HG03159 (cell line): ENCODE results near the gene HSD17B2.

Experiments used
- ATAC-seq: cut with Tn5 transposase; IDR thresholded peaks from one replicate; pipeline ENCODE4 v1.9.1; 2021; ENCODE audit warnings: mild to moderate bottlenecking, moderate library complexity; ENCODE audit not compliant: unreplicated experiment

Gene HSD17B2

DNA sequence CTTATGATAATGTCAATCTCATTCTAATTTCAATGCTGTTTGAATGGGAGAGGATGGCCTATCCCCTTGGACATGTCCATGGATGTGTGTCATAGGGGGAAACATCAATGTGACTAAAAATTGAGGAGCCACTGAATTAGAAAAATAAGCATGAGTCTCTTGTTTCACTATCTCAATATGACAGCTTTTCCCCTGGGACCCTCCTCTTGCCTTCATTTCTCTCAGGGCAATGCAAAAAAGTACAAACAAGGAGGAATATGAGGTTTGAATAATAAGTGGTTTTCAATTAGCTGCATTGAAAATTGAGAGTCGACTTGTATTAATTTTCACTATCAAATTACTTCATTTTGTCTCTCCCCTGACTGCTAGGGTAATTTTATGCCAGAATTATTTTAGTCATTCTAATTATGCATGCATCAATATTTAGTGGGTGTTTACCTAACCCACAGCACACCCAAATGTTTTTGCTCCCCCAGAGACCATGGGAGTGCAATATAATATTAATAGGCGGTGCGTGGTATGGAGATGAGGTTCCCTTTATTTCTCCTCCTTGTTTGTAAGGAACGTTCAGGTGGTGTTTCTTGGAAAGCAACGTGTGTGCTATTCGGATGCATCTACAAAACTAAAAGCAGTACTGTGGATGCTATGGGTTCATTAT is 17.0 kb upstream of the HSD17B2 start:
- no peak for ATAC-seq

DNA sequence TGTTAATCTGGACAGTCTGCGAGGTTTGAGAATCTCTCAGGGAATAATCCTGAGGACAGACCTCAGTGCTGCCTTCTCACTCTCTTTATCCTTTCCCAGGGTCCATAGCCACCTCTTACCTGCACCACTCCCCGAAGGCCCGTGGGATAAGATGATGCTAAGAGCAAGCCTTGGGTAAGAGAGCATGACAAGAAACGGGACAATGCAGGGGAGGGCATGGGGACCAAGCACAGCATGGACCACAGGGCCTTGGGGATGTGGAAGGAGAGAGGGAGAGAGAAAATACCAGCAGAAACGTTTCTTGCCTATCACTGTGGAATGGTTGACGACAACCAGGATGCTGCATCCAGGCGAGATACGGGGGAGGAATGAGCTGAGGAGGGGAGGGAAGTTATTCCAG is 15.5 kb upstream of the HSD17B2 start:
- no peak for ATAC-seq

DNA sequence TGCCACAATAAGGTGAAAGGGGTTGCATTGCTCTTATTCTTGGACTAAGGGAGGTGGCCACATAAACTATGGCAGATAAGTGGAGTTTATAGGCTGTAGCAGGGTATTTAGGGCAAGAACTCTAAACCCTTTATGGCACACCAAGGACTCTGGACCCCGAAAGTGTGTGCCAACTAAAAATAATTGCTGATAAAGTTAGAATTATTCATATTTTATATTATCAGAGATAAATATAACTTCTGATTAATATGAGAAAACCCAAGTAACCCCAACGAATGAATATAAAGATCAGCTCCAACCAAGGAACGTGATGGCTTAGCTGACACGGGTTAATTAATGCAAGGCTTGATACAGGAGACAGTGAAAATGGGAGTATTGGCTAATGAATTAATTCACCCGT is 15.0 kb upstream of the HSD17B2 start:
- no peak for ATAC-seq

DNA sequence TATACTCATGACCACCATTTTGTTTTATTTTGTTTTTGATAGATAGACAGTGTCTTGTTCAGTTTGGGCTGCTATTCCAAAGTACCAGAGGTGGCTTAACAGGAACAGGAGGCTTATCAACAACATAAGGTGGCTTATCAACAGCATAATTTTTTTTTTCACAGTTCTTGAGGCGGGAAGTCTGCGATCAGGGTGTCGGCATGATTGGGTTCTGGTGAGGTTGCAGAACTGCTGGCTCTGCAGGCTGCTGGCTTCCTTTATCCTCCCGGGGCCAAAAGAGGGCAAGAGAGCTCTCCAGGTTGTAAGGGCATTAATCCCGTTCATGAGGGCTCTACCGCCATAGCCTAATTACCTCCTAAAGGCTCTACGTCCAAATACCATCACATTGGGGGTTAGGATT is 11.8 kb upstream of the HSD17B2 start:
- ATAC-seq, result no peak

DNA sequence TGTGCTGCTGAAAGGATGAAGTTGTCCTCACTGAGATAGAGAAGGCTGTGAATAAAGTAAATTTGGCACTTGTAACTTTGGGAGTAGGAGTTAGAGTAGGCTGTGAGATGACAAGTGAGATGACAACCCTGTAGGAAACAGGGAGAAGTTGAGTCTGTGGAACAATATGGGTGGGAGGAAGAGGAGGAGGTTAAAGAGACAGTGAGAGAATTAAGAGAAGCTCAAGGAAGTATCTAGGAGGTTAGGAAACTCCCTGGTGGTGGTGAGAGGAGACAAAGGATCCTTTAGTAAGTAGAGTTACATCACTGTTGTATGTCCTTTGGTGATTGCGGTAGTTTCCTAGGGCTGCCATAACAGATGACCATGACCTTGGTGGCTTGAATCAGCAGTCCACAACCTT is 10.7 kb upstream of the HSD17B2 start:
- no peak for ATAC-seq

DNA sequence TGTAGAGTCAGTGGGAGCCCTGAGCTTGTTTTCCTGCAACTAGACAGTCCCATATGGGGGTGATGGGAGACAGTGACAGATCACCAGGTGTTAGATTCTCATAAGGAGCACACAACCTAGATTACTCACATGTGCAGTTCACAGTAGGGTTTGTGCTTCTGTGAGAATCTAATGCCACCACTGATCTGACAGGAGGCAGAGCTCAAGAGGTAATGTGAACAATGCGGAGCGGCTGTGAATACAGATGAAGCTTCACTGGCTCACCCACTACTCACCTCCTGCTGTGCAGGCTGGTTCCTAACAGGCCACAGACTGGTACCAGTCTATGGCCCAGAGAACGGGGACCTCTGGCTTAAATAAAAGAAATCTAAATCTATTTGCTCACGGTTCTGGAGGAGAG is 10.2 kb upstream of the HSD17B2 start:
- ATAC-seq, result no peak

DNA sequence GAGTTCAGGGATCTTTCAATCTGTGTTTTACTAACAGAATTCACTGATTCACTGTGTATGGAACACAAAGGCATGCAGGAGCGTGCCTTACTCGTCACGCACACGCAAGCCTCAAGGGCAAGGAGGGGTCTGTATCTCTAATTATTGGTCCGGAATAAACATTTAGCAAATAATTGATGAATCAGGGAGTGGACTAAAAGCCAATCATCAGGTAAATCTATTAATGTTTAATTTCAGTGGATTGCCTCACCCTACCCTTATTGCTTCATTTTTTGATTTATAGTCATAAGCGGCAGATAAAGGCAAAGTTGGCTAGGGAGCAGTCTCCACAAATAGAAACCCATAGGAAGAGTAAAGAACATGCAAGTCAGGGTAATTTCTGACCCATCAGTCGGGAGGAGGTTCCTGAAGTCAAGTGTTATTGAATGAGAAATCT is 7.4 kb upstream of the HSD17B2 start:
- ATAC-seq, result no peak

DNA sequence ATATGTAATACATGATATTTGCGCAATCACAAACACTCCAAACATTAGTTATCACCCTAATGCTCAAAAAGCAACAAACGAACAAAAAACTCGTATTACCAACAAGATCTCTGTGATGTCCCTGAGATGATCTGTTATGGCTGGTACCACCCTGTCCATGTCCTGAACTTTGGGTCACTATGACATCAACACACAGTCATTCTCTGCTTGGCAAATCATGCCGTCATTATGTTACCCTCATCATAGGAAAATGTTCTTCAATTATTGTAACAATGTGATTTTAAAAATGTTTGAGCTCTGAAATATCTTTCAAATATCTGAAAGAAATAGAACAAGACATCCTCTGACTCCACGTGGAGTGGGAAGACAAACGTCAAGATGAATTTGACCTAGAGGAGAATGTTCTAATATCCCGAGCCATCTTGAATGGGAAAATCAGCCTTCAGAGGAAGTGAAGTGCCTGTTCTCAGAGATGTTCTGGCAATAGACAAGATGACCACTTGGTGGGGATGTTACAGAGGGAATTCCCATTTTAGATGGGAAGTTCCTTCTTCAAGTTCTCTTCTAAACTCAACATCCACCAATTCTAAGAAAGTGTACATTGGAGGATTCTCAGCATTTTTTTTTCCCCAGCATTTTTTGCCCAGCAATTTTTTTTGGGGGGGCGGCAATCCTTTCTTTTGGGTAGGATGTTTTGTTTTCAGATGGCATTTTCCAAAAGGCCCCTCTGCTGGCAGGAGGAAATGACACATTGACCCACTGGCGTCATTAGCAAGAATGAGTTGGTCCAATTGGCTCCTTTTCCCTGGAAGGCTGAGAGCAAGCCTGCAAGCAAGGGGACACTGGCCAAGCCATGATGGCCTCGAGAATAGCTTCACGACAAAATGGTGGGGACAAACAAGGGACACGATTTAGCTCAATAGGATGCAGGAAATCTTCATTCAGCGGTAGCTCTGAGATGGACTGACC is 3.7 kb upstream of the HSD17B2 start:
- ATAC-seq, result no peak

DNA sequence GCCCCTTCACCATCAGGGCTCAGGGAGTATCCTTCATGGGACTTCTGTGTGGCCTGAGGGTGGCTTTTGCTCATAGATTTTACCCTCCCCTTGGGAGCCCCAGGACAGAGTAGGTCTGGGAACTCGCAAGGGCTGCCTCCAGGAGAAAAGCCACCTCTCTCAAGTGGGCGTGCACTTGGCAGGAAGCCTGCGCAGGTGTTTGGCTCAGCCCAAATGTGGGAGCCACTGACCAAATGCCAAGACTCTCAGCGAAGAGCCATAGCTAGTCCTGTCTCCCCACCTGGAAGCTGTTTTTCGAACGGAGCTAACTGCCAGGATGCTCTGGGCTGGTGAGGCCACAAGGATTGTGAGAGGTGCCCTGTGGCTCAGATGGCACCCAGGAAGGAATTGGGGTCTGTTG is 2.0 kb upstream of the HSD17B2 start:
- no peak for ATAC-seq

DNA sequence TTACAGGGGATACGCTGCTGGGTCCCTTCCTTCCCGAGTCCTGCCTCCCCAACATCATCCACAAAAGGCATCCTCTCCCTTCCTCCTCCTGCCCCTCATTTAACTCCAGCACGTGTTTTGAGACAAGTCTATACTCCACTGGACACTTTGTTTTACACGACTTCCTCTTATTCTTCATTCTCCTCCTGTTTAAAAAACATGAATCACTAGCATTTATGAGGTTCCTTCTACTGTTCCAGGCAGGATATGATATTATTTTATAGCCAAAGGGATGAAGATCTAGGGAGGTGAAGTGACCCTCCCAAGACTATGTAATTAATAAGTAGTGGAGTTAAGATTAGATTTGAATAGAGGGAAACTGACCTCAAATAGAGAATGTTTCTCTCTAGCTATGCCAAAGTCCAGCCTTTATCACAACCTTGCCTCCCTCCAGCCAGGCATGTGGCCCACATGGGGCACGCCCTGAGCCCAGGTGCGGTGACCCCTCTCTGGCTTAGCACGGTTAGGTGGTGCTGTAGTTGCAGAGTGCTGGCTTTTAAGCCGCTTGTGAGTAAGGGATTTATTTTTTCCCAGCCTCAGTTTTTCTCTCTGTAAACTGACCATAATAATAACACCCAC is 1.3 kb upstream of the HSD17B2 start:
- no peak for ATAC-seq

DNA sequence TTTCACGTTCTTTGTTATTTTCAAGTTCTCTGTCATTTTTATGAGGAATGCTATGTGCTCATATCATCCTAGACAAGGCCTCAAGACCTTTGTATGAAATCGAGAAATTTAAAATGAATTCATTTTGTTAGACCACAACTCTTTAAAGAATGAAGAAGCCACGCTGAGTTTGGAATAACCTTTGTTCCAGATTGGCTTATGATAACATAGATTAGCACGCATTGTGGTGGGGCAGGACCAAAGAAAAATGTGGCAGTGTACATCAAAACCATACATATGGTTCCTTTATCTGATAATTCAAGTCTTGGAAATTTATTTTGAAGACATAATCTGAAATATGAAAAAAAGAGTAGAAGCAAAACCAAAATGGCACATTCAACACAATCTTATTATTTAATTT is 2.2 kb downstream of the HSD17B2 start:
- ATAC-seq, result no peak

DNA sequence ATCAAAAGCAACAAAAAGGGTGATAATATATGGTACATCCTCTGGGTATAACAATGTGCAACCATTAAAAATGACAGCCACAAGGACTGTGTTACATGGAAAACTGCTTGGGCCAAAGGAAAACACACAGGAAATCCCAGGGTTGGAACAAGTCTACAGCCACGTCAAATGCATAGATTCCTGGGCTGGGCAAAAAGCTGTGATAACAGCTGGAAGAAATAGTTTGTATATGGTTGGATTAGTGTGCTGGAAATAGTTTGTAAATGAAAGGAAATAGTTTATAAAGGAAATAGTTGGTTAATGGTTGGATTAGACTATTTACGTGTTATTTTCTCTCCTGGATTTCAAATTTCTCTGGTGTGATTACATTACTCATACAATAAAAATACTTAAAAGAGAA is 2.6 kb downstream of the HSD17B2 start:
- ATAC-seq, result no peak

DNA sequence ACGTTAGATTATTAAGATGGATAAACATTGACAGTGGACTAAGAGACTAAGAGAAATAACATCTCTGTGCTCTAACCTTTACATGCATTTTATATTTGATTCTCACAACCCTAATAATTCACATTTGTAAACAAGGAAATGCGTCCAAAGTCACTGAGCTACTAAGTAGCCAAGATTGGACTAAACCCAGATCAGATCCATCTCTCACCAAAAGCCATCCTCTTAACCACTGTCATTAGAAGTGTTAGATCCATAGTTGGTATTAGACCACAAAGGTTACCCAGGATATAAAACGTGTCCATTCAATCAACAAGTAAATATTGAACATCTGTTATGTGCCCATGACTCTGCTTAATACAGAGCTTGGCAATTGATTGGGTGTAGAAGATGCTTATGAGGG is 5.2 kb downstream of the HSD17B2 start:
- ATAC-seq, result no peak

DNA sequence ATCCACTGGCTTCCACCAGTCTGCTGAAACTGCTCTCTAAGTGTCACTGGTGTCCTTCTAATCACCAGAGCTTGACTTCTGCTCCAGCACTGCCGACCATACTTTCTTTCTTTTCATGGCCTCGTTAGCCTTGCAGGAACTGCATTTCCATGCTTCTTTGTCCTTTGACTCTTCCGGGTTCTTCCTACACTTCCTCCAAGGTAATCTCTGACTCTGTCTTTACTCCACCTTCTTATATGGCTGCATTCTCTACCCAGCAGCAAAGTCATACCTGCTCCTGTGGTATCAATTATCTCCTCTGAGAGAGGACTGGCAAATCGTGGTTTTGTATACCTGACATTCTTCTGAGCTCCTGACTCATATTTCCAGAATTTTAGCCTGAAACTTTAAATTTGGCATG is 6.5 kb downstream of the HSD17B2 start:
- no peak for ATAC-seq

DNA sequence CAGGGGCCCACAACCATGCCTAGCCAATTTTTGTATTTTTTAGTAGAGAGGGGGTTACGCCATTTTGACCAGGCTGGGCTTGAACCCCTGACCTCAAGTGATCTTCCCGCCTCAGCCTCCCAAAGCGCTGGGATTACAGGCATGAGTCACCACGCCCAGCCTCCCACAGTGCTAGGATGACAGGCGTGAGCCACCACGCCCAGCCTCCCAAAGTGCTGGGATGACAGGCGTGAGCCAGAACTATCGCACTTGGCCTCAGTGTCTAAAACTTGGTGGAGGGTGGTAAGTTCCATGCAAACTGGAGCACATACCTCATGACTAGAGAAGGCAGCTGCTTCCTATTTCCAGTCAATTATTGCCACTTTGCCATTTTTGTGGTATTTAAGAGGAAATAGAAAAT is 7.1 kb downstream of the HSD17B2 start:
- no peak for ATAC-seq

DNA sequence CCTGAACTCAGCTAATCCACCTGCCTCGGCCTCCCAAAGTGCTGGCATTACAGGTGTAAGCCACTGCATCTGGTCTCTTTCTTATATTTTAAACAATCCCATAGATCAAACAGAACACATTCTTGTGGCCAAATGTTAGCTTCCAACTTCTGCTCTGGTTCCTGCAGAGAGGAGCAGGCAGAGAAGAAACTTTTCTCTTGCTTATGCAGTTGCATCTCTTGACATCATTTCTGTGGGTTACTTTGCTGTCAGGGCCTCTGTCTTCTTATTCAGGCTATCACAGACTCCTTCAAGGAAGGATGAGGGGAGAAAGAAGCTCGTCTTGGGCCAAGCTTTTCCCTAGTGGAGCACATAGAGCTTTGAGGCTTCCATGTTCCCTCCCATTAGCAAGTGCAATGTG is 7.8 kb downstream of the HSD17B2 start:
- no peak for ATAC-seq

DNA sequence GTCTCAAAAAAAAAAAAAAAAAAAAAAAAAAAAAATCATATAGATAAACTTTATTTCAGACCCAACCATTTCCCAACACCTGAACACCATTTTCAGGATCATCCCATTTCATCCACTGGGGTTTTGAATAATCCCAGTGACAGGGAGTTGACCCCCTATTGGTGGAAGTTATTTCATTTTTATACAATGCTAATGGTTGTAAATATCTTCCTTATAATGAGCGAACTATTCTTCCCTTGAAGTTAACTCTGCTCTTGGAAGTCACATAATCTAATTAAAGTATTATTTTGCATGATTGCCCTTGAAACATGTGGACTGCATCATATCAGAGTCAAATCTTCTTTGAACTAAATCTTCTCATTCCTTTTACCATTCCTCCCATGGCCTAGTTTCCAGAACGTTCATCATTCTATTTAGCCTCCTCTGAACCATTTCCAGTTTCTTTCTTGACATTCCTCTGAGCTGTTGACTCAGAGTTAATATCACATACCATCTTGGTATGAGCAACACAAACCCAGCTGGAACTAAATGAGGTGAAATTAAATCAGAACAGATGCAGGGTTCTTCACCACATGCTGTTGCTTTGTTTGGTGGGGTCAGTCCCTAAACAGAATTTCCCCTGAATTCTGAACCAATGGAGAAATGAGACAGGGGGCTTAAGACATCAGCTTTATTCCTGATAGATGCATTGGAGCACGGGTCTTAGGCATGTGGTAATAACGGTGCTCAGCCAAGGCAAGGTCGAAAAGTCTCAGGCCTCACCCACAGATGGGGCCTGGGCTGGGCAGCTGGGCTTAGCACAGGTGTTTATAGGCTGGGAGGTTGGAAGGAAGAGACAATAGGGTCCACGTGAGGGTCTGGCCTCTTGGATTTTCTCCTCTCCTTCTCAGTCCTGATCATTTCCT is 8.9 kb downstream of the HSD17B2 start:
- no peak for ATAC-seq

DNA sequence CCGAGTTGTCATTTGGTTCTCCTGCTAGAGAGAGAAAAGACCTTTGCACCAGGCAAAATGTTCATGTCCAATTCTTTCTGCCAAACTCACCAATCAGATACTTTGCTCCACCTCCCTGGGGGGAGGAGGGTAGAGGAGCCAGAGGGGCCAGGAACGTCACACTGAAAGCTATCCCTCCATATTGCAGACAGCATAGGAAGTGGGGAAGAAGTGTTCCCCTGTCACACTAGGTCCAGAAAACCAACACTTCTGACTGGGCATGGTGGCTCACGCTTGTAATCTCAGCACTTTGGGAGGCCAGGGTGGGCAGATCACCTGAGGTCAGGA is 9.5 kb downstream of the HSD17B2 start:
- no peak for ATAC-seq

DNA sequence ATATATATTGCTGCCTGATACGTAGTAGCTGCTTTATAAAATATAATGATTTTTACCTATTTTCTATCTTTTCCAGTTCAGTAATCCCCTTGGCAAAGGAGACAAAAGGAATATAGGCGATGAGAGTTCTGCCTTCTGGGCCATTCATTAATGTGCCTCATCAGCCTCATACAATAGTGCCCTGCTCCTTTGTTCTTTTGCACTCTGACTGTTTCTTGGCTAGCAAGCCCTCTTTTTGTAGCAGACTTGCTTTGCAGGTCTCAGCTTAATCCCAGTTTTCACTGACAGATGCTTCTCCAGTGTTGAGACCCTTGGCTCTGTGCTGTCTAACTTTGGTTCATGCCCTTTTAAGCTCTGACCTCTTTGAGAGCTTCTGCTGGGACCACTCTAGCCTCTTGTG is 10.4 kb downstream of the HSD17B2 start:
- ATAC-seq, result no peak

DNA sequence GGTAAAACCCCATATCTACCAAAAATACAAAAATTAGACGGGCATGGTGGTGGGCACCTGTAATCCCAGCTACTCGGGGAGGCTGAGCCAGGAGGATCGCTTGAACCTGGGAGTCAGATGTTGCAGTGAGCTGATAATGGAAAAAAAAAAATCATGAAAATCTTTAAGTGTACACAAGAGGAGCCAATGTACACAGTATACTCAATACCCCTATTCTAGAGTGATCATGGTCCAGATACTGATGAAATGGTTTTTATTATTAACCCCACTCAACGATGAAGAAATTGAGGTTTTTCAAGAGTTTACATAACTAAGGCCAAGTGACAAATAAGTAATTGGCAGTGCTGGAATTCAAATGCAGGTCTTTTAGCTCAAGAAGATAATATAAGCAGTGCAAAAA is 11.5 kb downstream of the HSD17B2 start:
- ATAC-seq, result no peak

DNA sequence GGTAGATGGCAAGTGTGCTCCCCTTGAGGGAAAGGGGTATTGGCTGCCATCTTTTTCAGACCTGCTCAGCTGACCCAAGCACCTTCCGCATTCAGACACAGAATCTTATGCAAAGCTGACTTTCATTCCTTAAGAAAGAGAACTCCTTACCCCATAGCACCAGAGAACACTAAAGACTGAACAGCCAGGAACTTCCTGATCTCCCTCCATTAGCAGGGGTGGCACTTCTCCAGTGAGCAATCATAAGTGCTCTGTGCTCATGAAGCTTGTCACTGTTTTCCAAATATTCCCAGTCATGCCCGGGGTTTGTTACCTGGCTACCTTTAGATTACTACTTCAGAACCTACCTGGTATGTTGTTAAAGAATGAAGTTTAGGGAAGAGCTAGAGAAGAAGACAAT is 11.9 kb downstream of the HSD17B2 start:
- no peak for ATAC-seq
